KMS-11 (cell line): ENCODE results near the gene NANOS2.

Source experiments
- H2AFZ ChIP-seq: fragments of 200-600 bp; sonication (generic); 2 replicates; pipeline ENCODE4 v1.6.1; 2016; ENCODE audit warnings: antibody characterized with exemption, mixed run types, low read depth
- H3K27ac ChIP-seq: fragments of 200-600 bp; sonication (generic); 2 replicates; pipeline ENCODE4 v1.6.1; 2016; ENCODE audit warnings: mild to moderate bottlenecking, mixed run types
- H3K27me3 ChIP-seq: fragments of 200-600 bp; sonication (generic); 2 replicates; pipeline ENCODE4 v1.6.1; 2017; ENCODE audit warnings: mild to moderate bottlenecking, low read depth, mixed run types, moderate library complexity; ENCODE audit not compliant: insufficient read depth
- H3K36me3 ChIP-seq: fragments of 200-600 bp; sonication (generic); 2 replicates; pipeline ENCODE4 v1.6.1; 2017; ENCODE audit warnings: mild to moderate bottlenecking, mixed run types; ENCODE audit not compliant: insufficient read depth
- H3K4me1 ChIP-seq: fragments of 200-600 bp; sonication (generic); 2 replicates; pipeline ENCODE4 v1.6.1; 2016; ENCODE audit warnings: mild to moderate bottlenecking, low read depth, mixed run types; ENCODE audit not compliant: poor library complexity, severe bottlenecking
- H3K4me2 ChIP-seq: fragments of 200-600 bp; sonication (generic); 2 replicates; pipeline ENCODE4 v1.7.0; 2016; ENCODE audit warnings: mild to moderate bottlenecking, mixed run types
- H3K4me3 ChIP-seq: fragments of 200-600 bp; sonication (generic); IDR thresholded peaks from 2 replicates; pipeline ENCODE4 v1.6.1; 2017; ENCODE audit warnings: low read depth, low read length, mixed read lengths; ENCODE audit not compliant: insufficient read depth
- H3K79me2 ChIP-seq: fragments of 200-600 bp; sonication (generic); 2 replicates; pipeline ENCODE4 v1.6.1; 2016; ENCODE audit warnings: low read depth, mixed run types; ENCODE audit not compliant: insufficient read depth
- H3K9ac ChIP-seq: fragments of 200-600 bp; sonication (generic); 2 replicates; pipeline ENCODE4 v1.6.1; 2016; ENCODE audit warnings: mild to moderate bottlenecking, mixed run types
- H4K20me1 ChIP-seq: fragments of 200-600 bp; sonication (generic); 2 replicates; pipeline ENCODE4 v1.6.1; 2016; ENCODE audit warnings: mild to moderate bottlenecking, mixed run types; ENCODE audit not compliant: insufficient read depth
- TF ChIP-seq, protein P1 (sequence below): fragments of 200-600 bp; sonication (generic); conservative IDR thresholded peaks from 2 replicates; pipeline ENCODE4 v1.6.1; 2017; ENCODE audit warnings: low read depth, mild to moderate bottlenecking, antibody characterized with exemption, low read length, moderate library complexity, mixed read lengths

The NANOS2 gene

DNA sequence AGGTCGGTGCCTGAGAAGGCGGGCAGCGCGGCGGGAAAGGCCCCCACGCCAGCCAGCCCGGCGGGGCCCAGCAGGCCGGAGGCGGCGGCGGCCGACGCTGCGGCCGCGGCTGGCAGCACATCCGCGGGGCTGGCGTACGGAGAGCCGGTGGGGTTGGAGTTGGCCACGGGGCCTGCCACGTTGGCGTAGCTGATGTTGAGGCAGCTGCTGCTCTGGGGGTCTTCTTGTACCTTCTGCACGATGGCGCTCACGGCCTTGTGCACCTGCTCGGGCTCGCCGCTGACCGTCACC, 25.9 kb upstream of the NANOS2 start:
- H3K4me3 ChIP-seq = no peak overlapping the region
- H3K4me2 ChIP-seq = no peak overlapping the region
- H3K4me1 ChIP-seq = no peaks in the 10 kb centered on the region
- H3K79me2 ChIP-seq = no peaks in the 10 kb centered on the region
- H2AFZ ChIP-seq = no peak overlapping the region
- no peak overlapping the region for H3K9ac ChIP-seq
- H4K20me1 ChIP-seq = no peaks in the 10 kb centered on the region
- H3K27me3 ChIP-seq = peaks cover 66% of the 10 kb centered on the region
- TF ChIP-seq, protein P1, sequence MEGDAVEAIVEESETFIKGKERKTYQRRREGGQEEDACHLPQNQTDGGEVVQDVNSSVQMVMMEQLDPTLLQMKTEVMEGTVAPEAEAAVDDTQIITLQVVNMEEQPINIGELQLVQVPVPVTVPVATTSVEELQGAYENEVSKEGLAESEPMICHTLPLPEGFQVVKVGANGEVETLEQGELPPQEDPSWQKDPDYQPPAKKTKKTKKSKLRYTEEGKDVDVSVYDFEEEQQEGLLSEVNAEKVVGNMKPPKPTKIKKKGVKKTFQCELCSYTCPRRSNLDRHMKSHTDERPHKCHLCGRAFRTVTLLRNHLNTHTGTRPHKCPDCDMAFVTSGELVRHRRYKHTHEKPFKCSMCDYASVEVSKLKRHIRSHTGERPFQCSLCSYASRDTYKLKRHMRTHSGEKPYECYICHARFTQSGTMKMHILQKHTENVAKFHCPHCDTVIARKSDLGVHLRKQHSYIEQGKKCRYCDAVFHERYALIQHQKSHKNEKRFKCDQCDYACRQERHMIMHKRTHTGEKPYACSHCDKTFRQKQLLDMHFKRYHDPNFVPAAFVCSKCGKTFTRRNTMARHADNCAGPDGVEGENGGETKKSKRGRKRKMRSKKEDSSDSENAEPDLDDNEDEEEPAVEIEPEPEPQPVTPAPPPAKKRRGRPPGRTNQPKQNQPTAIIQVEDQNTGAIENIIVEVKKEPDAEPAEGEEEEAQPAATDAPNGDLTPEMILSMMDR = no peak
- no peaks in the 10 kb centered on the region for H3K36me3 ChIP-seq
- no peak overlapping the region for H3K27ac ChIP-seq

DNA sequence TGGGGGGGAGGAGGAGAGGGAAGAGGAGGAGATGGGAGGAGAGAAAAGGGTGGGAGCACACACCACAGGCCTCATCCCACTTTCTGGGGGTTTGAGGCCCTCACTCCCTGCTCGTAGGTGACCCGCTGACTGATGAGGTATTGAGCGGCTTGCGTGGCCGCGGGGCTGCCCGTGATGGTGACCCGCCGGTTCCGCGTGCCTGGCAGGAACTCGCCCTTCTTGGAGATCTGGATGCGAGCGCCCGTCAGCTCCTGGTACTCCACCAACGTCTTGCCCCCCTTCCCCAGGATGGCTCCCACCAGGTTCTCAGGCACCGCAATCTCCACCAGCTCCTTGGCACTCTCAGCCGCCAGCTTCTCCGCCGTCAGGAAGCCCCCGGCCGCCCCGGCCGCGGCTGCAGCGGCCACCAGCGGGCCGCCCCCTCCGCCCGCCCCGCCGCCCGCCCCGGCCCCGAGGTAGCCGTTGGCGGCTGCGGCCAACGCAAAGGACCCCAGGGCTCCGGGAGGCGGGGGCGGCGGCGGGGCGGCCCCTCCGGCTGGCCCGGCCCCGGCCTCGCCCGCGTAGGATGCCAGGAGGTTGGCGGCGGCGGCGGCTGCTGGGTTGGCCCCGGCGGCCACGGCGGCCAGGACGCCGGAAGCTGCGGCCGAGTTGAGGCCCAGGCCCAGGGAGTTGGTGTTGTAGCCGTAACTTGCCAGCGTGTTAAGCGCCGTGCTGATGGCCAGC, 25.4 kb upstream of the NANOS2 start:
- H3K4me3 ChIP-seq = no peak overlapping the region
- H3K36me3 ChIP-seq = no peaks in the 10 kb centered on the region
- H3K4me2 ChIP-seq = no peak overlapping the region

DNA sequence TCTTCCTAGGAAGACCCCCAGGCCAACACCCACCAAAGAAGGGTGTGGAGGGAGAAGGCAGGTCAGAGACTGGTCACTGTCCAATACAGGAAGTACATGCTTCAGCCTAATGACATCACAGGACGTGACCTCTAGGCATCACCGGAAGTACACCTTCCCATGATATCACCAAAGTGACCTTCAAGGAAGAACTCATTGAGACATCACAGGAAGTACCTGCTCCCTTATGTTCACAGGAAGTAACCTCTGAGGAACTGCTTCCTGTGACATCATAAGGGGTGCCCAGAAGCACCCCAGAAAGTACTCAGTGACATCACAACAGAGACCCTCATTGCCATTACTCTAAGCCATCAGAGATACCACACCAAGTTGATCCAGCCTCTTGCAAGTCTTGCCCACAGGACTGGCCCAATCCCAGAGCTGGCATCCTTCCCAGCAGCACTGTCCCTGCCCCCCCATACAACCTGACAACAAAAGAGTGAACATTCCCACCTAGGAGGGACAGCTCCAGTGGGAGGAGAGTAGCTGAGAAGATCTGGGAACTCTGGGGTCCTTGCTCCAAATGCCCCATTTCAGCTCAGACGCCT, 24.2 kb upstream of the NANOS2 start:
- H3K79me2 ChIP-seq = no peaks in the 10 kb centered on the region
- H3K9ac ChIP-seq = no peak overlapping the region
- no peaks in the 10 kb centered on the region for H4K20me1 ChIP-seq
- H3K4me3 ChIP-seq = no peak overlapping the region
- no peaks in the 10 kb centered on the region for H3K36me3 ChIP-seq
- TF ChIP-seq, protein P1 = no peak
- no peak overlapping the region for H3K4me2 ChIP-seq
- H3K27ac ChIP-seq = no peak overlapping the region
- H2AFZ ChIP-seq = no peak overlapping the region
- H3K27me3 ChIP-seq = peaks cover 66% of the 10 kb centered on the region
- no peaks in the 10 kb centered on the region for H3K4me1 ChIP-seq

More for the DNA sequence above, 25.4 kb upstream of the NANOS2 start:
- TF ChIP-seq, protein P1 = no peak
- Histone ChIP-seq H3K27me3 (peaks cover 66% of the 10 kb centered on the region), H4K20me1 (no peaks in the 10 kb centered on the region), H3K27ac (no peak overlapping the region), H3K9ac (no peak overlapping the region), H3K79me2 (no peaks in the 10 kb centered on the region), H3K4me1 (no peaks in the 10 kb centered on the region), H2AFZ (no peak overlapping the region)

DNA sequence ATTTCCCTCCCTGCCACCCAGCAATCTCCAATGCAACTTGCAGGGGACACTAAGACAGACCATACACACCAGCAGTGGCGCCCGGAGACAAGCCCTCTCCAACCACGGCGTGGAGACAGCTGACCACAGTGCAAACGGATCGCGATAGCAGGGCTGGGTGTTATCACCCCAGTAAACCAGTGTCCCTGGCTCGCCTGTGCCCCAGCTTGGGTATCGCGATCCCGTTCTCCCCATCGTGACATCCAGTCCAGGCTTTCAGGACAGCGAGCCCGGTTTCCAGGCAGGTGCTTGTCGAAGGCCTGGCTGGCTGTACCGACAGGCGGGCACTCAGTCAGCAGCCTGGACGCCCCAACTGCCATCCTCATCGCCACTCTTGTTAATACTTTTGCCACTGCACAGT, 20.7 kb upstream of the NANOS2 start:
- Histone ChIP-seq H4K20me1 (no peaks in the 10 kb centered on the region), H3K4me1 (no peaks in the 10 kb centered on the region), H3K36me3 (no peaks in the 10 kb centered on the region), H2AFZ (no peak overlapping the region), H3K4me3 (no peak overlapping the region), H3K4me2 (no peak overlapping the region), H3K79me2 (no peaks in the 10 kb centered on the region), H3K27me3 (peaks cover 82% of the 10 kb centered on the region), H3K9ac (no peak overlapping the region), H3K27ac (no peak overlapping the region)
- TF ChIP-seq, protein P1 = no peak
